A673 (cell line): ENCODE measurements around the gene EDEM3.

Experiments
- EZH2 ChIP-seq: fragments of 200-600 bp; sonication (generic); IDR thresholded peaks from 2 replicates; pipeline ENCODE4 v1.6.1; 2017; ENCODE audit warnings: borderline replicate concordance, low read depth, mild to moderate bottlenecking, mixed read lengths, antibody characterized with exemption, low read length; ENCODE audit not compliant: poor library complexity, severe bottlenecking
- TF ChIP-seq, protein P1 (sequence below): fragments of 300-800, 200-600 bp; sonication (generic); conservative IDR thresholded peaks from 2 replicates; pipeline ENCODE4 v1.5.1; 2017; ENCODE audit warnings: low read depth, mild to moderate bottlenecking, antibody characterized with exemption, low read length, moderate library complexity, mixed read lengths

GRCh38 chr1:184757891-184758290 is 3.2 kb upstream of the EDEM3 start:
- no peak for TF ChIP-seq EZH2
- TF ChIP-seq, protein P1, sequence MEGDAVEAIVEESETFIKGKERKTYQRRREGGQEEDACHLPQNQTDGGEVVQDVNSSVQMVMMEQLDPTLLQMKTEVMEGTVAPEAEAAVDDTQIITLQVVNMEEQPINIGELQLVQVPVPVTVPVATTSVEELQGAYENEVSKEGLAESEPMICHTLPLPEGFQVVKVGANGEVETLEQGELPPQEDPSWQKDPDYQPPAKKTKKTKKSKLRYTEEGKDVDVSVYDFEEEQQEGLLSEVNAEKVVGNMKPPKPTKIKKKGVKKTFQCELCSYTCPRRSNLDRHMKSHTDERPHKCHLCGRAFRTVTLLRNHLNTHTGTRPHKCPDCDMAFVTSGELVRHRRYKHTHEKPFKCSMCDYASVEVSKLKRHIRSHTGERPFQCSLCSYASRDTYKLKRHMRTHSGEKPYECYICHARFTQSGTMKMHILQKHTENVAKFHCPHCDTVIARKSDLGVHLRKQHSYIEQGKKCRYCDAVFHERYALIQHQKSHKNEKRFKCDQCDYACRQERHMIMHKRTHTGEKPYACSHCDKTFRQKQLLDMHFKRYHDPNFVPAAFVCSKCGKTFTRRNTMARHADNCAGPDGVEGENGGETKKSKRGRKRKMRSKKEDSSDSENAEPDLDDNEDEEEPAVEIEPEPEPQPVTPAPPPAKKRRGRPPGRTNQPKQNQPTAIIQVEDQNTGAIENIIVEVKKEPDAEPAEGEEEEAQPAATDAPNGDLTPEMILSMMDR = no peak
